ENCODE results near the gene RAB34.
"Not testable (repeated sequence)": the region's sequence is repeated elsewhere in the genome, so short reads cannot be mapped to it uniquely, and the experiment has no call there.

RAB34 gene

GRCh38 chr17:28746611-28747050 is 29.0 kb upstream of the RAB34 start:
- DNase-seq (ENCODE audit: low read depth, low spot score), result no peak

DNA sequence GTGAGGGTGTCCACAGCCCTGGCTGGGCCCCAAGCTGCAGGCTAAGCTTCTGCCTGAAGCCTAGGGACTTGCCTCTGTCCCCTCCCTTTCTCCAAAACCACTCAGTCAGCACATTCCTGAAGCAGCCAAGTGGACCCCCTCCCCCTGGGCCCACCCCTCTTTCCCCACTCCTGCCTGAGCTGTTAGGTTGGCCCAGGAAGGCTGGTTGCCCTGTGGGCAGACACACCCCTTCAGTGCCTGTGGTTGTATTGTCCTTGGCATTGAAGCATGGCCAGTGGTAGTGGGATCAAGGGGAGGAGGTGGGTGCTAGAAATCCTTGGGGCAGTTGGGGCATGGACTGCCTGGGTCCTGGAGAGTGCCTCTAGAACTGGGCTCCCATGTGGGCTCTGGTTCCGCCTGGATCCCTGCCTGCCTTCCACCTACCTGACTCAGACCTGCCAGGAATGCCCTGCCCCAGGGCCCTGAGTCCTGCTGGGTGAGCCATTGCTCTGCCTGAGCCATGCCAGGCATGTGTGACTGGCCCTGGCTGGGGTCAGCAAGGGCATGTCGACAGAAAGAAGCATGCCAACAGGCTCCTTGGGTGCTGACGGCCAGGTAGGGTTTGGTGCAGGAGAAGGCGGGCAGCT is 28.2 kb upstream of the RAB34 start:
- no peak for DNase-seq (ENCODE audit: low read depth, low spot score)

GRCh38 chr17:28744972-28745785 is 27.5 kb upstream of the RAB34 start:
- DNase-seq (ENCODE audit: low read depth, low spot score), result peak; percentile 56

DNA sequence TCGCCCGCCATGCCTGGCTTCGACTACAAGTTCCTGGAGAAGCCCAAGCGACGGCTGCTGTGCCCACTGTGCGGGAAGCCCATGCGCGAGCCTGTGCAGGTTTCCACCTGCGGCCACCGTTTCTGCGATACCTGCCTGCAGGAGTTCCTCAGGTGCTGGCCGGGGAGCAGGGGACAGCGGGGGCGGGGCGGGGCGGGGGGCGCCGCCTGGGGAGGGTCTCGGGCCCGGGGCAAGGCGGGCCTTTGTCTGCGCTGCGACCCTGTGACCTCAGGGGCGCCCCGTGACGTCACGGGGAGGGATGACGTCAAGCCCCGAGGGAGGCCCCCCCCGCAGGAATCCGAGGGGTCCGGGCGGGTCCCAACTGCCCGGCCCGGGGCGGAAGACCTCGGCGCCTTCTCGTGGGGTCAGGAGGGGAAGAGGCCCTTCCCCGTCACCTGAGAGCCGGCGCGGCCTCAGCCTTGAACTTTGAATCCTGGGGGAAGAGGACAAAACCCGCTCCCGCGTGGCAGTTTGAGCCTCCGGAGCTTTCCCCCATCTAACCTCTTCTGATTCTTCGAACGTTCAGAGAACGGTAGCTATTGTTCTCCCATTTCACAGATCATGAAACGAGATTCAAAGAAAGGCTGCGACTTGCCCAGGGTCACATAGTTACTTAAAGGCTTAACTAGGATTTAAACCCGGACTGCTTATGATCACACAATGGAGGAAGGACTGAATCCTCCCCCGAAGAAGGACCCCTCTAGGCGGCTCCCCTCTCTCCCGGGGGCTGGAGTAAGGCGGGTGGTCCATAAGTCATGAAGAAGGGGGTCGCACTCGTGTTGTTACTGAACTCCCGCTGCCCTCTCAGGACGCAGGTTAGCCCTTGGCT is 26.7 kb upstream of the RAB34 start:
- no peak for DNase-seq (ENCODE audit: low read depth, low spot score)

DNA sequence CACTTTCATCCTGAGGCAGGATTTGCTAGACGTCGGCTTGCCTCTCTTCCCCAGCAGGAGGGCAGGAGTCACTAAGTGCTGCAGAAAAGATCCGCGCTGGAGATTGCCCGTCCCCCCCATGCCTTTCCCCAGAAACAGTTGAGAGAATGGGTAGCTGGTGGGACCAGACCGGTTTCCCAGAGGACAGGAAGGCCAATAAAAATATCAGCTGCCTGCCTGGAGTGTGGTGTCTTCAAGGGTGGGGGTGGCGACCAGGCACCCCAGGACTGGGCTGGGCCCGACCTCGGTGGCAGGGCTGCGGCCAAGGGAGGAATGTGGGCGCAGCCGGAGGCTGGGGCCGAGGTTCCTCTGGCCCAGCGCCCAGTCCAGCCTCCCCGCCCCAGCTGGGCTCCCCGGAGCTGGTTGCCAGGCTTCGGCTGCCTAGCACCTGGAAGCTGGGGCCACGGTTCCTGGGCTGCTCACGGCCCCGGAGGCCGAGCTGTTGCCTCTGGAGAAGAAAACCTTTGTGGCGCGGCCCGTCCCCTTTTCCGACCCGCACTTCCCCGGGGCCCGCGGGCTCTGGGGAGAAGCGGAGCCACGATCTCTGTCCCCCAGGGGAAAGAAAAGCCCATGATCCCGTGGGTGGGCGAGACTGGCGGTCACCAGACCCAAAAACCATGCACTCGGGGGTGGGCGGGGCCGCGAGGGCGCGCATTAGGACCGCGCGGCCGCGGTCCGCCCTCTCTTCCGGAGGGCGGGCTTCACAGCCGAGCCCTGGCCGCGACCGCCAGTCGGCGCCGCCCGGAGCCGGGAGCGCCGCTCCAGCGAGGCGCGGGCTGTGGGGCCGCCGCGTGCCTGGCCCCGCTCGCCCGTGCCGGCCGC is 25.8 kb upstream of the RAB34 start, which contains the start of gene TRAF4:
TSS of gene TRAF4 (plus strand) at position 769 of the 861 bp plus-strand sequence. CDS start 102 bp downstream, outside the sequence.
- peak; percentile 89 for DNase-seq (ENCODE audit: low read depth, low spot score)

DNA sequence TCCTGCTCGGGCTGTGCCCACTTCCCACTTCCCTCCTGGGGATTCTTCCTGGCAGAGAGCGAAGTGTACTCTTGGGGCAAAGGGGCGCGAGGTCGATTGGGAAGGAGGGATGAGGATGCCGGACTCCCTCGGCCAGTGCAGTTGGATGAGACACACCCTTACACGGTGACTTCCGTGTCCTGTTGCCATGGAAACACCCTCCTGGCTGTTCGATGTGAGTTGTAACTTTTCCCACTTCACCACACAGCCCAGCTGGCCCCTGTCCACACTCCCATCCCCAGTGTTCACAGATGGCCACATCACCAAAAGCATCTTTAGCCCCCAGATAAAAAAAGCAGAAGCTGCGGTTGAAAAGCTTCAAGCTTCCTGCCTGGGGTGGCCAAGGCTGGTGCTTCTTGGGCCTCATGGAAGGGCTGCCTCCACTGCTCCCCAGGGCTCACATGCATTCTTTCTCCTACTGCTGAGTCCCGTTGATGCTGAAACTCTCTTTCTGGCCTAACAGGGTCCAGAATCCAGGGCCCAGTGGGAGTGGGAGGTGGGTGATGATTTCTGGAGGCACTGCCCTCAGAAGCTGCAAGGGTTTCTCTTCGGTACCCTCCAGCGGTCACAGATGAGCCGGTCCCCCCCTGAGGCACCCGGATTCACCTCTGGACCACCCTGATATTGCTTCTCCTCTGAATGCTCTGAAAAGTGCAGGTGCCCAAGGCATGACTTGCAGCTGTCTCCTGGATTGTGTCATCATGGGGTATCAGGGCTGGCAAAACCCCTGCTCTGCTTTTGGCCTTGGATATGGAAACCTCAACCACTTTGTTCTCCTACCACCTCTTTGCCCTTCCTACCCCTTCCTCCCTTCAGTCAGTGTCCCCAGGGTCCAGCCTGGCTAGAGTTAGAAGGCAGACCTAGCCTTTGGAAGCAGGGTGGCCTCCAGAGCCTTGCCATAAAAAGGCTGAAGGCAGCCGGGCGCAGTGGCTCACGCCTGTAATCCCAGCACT is 24.0 kb upstream of the RAB34 start:
- no peak for DNase-seq (ENCODE audit: low read depth, low spot score)

GRCh38 chr17:28740406-28741357 is 23.0 kb upstream of the RAB34 start:
- no peak for DNase-seq (ENCODE audit: low read depth, low spot score)

GRCh38 chr17:28738680-28739384 is 21.2 kb upstream of the RAB34 start:
- no peak for DNase-seq (ENCODE audit: low read depth, low spot score)

DNA sequence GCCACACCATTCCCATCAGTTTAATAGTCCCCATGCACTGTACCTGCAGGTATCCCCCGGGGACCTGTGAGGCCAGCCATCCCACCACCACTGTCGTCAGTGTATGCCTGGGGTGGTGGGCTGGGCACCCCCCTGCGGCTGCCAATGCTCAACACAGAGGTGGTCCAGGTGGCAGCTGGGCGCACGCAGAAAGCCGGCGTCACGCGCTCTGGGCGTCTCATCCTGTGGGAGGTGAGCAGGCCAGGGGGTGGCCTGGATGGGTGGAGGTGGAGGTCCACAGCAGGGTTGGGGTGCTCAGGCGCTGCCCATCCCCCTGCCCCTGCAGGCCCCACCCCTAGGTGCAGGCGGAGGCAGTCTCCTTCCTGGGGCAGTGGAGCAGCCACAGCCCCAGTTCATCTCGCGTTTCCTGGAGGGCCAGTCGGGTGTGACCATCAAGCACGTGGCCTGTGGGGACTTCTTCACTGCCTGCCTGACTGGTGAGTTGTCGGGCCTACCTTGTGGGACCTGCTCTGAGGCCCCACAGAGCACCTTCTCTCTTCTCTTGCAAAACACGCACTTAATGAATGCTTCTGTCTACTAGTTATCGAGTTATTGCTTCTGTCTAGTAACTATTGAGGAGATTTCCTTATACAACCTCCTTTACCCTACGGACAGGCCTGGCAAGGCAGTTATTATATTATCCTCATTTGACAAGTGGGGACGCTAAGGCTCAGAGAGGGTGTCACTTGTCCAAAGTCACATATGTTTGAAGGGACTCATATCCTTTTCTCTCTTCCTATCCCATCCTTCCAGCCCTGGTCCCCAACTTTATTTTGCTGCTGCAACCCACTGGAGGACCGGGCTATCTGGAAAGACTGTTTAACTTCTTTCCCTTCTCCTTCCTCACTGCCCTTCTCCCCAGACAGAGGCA is 20.4 kb upstream of the RAB34 start:
- no peak for DNase-seq (ENCODE audit: low read depth, low spot score)

- DNase-seq (ENCODE audit: low read depth, low spot score), result no peak
These were observed 19.6 kb upstream of the RAB34 start for GRCh38 chr17:28737316-28737715.

DNA sequence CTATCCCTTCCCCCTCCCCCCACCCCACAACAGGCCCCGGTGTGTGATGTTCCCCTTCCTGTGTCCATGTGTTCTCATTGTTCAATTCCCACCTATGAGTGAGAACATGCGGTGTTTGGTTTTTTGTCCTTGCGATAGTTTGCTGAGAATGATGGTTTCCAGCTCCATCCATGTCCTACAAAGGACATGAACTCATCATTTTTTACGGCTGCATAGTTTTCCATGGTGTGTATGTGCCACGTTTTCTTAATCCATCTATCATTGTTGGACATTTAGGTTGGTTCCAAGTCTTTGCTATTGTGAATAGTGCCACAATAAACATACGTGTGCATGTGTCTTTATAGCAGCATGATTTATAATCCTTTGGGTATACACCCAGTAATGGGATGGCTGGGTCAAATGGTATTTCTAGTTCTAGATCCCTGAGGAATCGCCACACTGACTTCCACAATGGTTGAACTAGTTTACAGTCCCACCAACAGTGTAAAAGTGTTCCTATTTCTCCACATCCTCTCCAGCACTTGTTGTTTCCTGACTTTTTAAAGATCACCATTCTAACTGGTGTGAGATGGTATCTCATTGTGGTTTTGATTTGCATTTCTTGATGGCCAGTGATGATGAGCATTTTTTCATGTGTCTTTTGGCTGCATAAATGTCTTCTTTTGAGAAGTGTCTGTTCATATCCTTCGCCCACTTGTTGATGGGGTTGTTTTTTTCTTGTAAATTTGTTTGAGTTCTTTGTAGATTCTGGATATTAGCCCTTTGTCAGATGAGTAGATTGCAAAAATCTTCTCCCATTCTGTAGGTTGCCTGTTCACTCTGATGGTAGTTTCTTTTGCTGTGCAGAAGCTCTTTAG is 18.5 kb upstream of the RAB34 start:
- DNase-seq (ENCODE audit: low read depth, low spot score), result not testable (repeated sequence)

DNA sequence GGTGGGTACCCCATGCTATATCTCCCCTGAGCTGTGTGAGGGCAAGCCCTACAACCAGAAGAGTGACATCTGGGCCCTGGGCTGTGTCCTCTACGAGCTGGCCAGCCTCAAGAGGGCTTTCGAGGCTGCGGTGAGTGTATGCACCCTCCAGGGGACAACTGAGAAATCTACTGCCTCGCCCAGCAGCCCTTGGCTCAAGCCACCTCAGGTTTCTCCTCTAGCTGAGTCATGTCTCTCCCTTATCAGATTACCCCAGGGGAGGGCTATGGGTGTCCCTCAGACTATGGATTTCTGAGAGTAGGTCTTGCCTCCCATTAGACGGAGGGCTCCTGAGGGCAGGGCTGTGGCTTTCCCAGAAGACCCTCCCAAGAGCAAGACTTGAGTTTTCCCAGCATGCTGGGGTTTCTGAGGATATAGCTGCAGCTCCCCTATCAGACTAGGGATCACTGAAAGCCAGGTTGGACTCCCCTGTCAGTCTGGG is 17.6 kb upstream of the RAB34 start:
- no peak for DNase-seq (ENCODE audit: low read depth, low spot score)

GRCh38 chr17:28734712-28735241 is 17.1 kb upstream of the RAB34 start:
- DNase-seq (ENCODE audit: low read depth, low spot score), result no peak

- no peak for DNase-seq (ENCODE audit: low read depth, low spot score)
These were observed 15.7 kb upstream of the RAB34 start for GRCh38 chr17:28733346-28733745.

- no peak for DNase-seq (ENCODE audit: low read depth, low spot score)
These were observed 12.3 kb upstream of the RAB34 start for GRCh38 chr17:28729950-28730330.

Data from iPS DF 19.7 (cell line).